Karpas-422 (cell line): Measurements from ENCODE around the gene ACOX2. TPM values are rescaled to one million over a fixed set of nuclear protein-coding genes. Genes with fewer than 3 reads are reported as not detected.

Experiments
- DNase-seq: peaks from one replicate; pipeline ENCODE4 v3.0.0-alpha.2; 2015
- H2AFZ ChIP-seq: fragments of 200-600 bp; sonication (generic); 2 replicates; pipeline ENCODE4 v1.6.1; 2014; ENCODE audit warnings: antibody characterized with exemption, low read length, mixed read lengths
- H3K27ac ChIP-seq: fragments of 200-600 bp; sonication (generic); 2 replicates; pipeline ENCODE4 v1.5.1; 2014; ENCODE audit warnings: mild to moderate bottlenecking, low read length, moderate library complexity
- H3K27me3 ChIP-seq: fragments of 200-600 bp; sonication (generic); 2 replicates; pipeline ENCODE4 v1.6.1; 2014; ENCODE audit warnings: low read length, mixed read lengths
- H3K36me3 ChIP-seq: fragments of 200-600 bp; sonication (generic); 2 replicates; pipeline ENCODE4 v1.6.1; 2014; ENCODE audit warnings: low read length, mixed read lengths; ENCODE audit not compliant: insufficient read depth
- H3K4me1 ChIP-seq: fragments of 200-600 bp; sonication (generic); 2 replicates; pipeline ENCODE4 v1.6.1; 2014; ENCODE audit warnings: mild to moderate bottlenecking, low read length, mixed read lengths
- H3K4me2 ChIP-seq: fragments of 200-600 bp; sonication (generic); 2 replicates; pipeline ENCODE4 v1.6.1; 2014; ENCODE audit warnings: low read length, low read depth, mild to moderate bottlenecking; ENCODE audit not compliant: poor library complexity, severe bottlenecking
- H3K4me3 ChIP-seq: fragments of 200-600 bp; sonication (generic); 2 replicates; pipeline ENCODE4 v1.5.1; 2014; ENCODE audit warnings: mild to moderate bottlenecking, antibody characterized with exemption, low read length, mixed read lengths
- H3K79me2 ChIP-seq: fragments of 200-600 bp; sonication (generic); 2 replicates; pipeline ENCODE4 v1.6.1; 2014; ENCODE audit warnings: mild to moderate bottlenecking, low read length, mixed read lengths
- H3K9ac ChIP-seq: fragments of 200-600 bp; sonication (generic); 2 replicates; pipeline ENCODE4 v1.6.0; 2014; ENCODE audit warnings: low read length
- H3K9me2 ChIP-seq: fragments of 200-600 bp; sonication (generic), shearing (Covaris generic); replicated peaks from 2 replicates; pipeline ENCODE4 v1.6.0; 2014; ENCODE audit warnings: mild to moderate bottlenecking, low read length, moderate library complexity; ENCODE audit not compliant: insufficient read depth
- H3K9me3 ChIP-seq: fragments of 300-700, 200-600 bp; sonication (generic); 2 replicates; pipeline ENCODE4 v1.6.1; 2014; ENCODE audit warnings: low read length, mixed read lengths
- H4K20me1 ChIP-seq: fragments of 200-600 bp; sonication (generic); 2 replicates; pipeline ENCODE4 v1.6.1; 2014; ENCODE audit warnings: mild to moderate bottlenecking, antibody characterized with exemption, low read length, low read depth; ENCODE audit not compliant: insufficient read depth
- total RNA-seq: library from RNA; depleted of rRNA; stranded (reverse); fragments of >200 nt; shearing (Covaris generic); gene quantifications from 2 replicates; pipeline ENCODE4 v1.2.3, GENCODE V29; 2014; ENCODE audit warnings: low replicate concordance

ACOX2 gene
- total RNA-seq, 1 experiment from 2014 or later = not detected

- Histone ChIP-seq H3K9me3 (no peaks in the 10 kb centered on the region), H3K4me2 (no peak overlapping the region), H2AFZ (no peak overlapping the region), H4K20me1 (no peaks in the 10 kb centered on the region), H3K4me1 (no peaks in the 10 kb centered on the region), H3K27ac (no peak overlapping the region), H3K9me2 (no peaks in the 10 kb centered on the region), H3K27me3 (no peaks in the 10 kb centered on the region), H3K9ac (no peak overlapping the region), H3K4me3 (no peak overlapping the region), H3K36me3 (no peaks in the 10 kb centered on the region), H3K79me2 (no peaks in the 10 kb centered on the region)
- no peak for DNase-seq
Observed at GRCh38 chr3:58519668-58520402, 17.2 kb downstream of the ACOX2 start.

- H3K27ac ChIP-seq = no peak overlapping the region
Observed at GRCh38 chr3:58518291-58518789, 18.6 kb downstream of the ACOX2 start.

GRCh38 chr3:58514405-58514804 lies 22.6 kb downstream of the ACOX2 start:
- no peak for DNase-seq
- Histone ChIP-seq H3K27me3 (no peaks in the 10 kb centered on the region), H3K9me2 (no peaks in the 10 kb centered on the region), H4K20me1 (no peaks in the 10 kb centered on the region), H3K9ac (no peak overlapping the region), H3K4me1 (no peaks in the 10 kb centered on the region), H3K36me3 (no peaks in the 10 kb centered on the region), H3K9me3 (no peaks in the 10 kb centered on the region), H3K4me3 (no peak overlapping the region), H2AFZ (no peak overlapping the region), H3K4me2 (no peak overlapping the region), H3K27ac (no peak overlapping the region), H3K79me2 (no peaks in the 10 kb centered on the region)

More at GRCh38 chr3:58518291-58518789, 18.6 kb downstream of the ACOX2 start:
- DNase-seq = no peak
- H3K9ac ChIP-seq = no peak overlapping the region
- H3K4me3 ChIP-seq = no peak overlapping the region
- no peak overlapping the region for H2AFZ ChIP-seq
- no peaks in the 10 kb centered on the region for H3K36me3 ChIP-seq
- no peaks in the 10 kb centered on the region for H3K79me2 ChIP-seq
- no peaks in the 10 kb centered on the region for H3K9me3 ChIP-seq
- no peaks in the 10 kb centered on the region for H3K27me3 ChIP-seq
- H3K4me2 ChIP-seq = no peak overlapping the region
- no peaks in the 10 kb centered on the region for H3K4me1 ChIP-seq
- no peaks in the 10 kb centered on the region for H4K20me1 ChIP-seq
- no peaks in the 10 kb centered on the region for H3K9me2 ChIP-seq

DNA sequence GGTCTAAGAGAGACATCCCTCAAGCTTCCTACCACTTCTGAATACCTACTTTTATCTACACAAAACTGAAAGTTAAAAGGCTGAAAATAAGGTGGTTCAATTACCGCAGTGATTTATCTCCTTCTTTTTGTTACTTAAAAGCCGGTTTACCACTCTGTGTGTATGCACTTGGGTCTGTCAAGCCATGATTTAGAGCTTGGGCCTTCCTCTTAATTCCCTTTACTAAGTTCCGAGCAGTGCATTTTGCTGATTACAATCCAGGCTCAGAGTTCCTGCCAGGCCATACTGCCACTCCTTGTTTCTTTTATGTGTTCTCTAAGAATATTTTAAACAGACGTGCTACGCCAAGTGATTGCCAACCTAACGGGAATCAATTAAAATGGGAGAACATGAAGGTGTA lies 28.6 kb downstream of the ACOX2 start:
- Histone ChIP-seq H3K9me2 (no peaks in the 10 kb centered on the region), H3K27me3 (no peaks in the 10 kb centered on the region), H2AFZ (no peak overlapping the region), H3K4me3 (no peak overlapping the region), H3K36me3 (no peaks in the 10 kb centered on the region), H3K4me1 (no peaks in the 10 kb centered on the region), H3K79me2 (no peaks in the 10 kb centered on the region), H3K9ac (no peak overlapping the region), H3K27ac (no peak overlapping the region), H3K4me2 (no peak overlapping the region), H4K20me1 (0 out of 2 replicates have a peak, but pooled peaks cover 2% of the 10 kb centered on the region), H3K9me3 (no peaks in the 10 kb centered on the region)
- DNase-seq = no peak

DNA sequence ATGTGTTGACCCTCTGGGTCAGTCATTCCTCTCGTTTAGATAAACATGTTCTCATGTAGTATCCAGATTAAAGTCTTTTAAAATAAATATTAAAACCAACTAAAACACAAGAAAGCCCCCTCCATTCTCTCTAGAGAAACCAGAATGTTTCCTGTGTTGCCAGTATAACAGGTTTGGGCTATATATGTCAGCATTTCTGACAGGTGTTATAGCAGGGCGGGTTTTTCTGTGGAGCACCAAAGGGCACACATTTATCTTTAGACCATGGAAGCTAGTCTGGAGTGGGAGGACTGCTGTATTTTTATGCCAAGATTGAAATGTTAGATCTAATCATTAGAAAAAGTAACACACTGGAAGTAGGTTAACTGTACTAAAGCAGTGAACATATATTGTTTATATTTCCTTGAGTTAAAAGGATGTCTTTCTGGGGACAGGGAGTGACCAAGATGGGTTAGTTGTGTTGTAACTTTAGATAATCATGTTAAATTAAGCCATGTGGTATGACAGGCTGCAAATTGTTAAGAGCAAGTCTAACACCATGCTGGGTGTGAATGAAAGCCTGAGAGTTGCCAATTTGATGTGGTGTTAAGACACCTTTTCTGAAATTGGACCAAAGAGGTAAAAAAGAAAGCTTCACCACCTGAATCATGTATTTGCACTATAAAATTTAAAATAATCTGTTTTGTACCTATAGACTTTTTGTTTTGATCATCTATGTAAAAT lies 29.5 kb downstream of the ACOX2 start:
- Histone ChIP-seq H2AFZ (no peak overlapping the region), H3K4me1 (peaks cover 5% of the 10 kb centered on the region), H3K4me2 (no peak overlapping the region), H3K9ac (no peak overlapping the region), H3K9me3 (no peaks in the 10 kb centered on the region), H3K79me2 (peaks cover 4% of the 10 kb centered on the region; the same call in 1 of the 2 replicates), H4K20me1 (0 out of 2 replicates have a peak, but pooled peaks cover 2% of the 10 kb centered on the region), H3K27ac (no peak overlapping the region), H3K36me3 (peaks cover 4% of the 10 kb centered on the region; the same call in 1 of the 2 replicates), H3K9me2 (no peaks in the 10 kb centered on the region), H3K27me3 (no peaks in the 10 kb centered on the region), H3K4me3 (no peak overlapping the region)
- no peak for DNase-seq

DNA sequence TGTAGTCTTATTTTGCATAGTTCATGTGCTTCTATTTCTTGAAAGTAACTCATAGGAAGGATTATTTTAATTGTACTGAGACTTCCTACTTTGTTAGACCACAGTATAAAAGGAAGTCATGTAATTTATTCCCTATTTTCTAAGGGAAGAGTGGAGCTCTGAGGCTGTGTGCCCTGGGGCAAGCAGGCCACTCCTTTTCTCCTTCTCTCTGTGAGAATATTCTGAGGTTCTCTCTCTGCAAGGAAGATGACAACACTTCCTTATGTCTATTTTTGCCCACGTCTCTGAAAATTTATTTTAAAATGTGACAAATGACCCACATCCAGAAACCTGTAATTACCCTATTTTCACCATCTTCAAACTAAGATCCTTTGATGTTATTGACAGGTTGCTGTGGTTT lies 34.1 kb downstream of the ACOX2 start:
- no peak overlapping the region for H3K9ac ChIP-seq
- H3K27me3 ChIP-seq = no peaks in the 10 kb centered on the region
- no peak overlapping the region for H2AFZ ChIP-seq
- H3K4me3 ChIP-seq = no peak overlapping the region
- H4K20me1 ChIP-seq = 0 out of 2 replicates have a peak, but pooled peaks cover 4% of the 10 kb centered on the region
- no peak overlapping the region for H3K4me2 ChIP-seq
- H3K9me3 ChIP-seq = no peaks in the 10 kb centered on the region
- H3K9me2 ChIP-seq = no peaks in the 10 kb centered on the region
- H3K4me1 ChIP-seq = peaks cover 16% of the 10 kb centered on the region
- H3K27ac ChIP-seq = no peak overlapping the region
- DNase-seq = no peak
- H3K79me2 ChIP-seq = peaks cover 42% of the 10 kb centered on the region
- H3K36me3 ChIP-seq = peaks cover 23% of the 10 kb centered on the region; the same call in 1 of the 2 replicates

DNA sequence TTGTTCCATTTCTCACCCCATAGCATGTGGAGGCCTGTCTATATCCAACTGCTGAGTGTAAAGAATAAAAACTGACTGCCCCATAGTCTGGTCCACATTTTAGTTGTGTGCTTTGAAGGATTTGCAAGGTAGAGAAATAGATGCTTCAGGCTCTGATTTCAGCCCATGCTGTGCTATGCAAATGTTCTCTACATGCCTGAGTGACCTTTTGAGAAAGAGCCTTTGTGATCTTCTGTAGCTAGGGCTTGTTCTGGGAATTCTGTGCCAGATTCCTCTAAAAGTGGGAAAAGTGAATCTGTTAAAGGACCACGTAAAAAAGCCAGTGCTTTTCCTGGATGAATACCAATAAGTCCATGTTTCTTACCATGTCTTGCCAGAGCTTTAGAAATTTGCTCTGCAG lies 39.9 kb downstream of the ACOX2 start:
- no peaks in the 10 kb centered on the region for H3K27me3 ChIP-seq
- no peak overlapping the region for H2AFZ ChIP-seq
- peak overlapping the region; percentile 75 for H3K4me3 ChIP-seq
- H3K9me2 ChIP-seq = no peaks in the 10 kb centered on the region
- H3K9me3 ChIP-seq = no peaks in the 10 kb centered on the region
- DNase-seq = peak; percentile 80
- H3K27ac ChIP-seq = peak overlapping the region; percentile 88
- H3K4me2 ChIP-seq = peak overlapping the region; percentile 80
- peaks cover 59% of the 10 kb centered on the region for H3K4me1 ChIP-seq
- H4K20me1 ChIP-seq = 0 out of 2 replicates have a peak, but pooled peaks cover 4% of the 10 kb centered on the region
- H3K9ac ChIP-seq = peak overlapping the region; percentile 81
- H3K36me3 ChIP-seq = peaks cover 16% of the 10 kb centered on the region; the same call in 1 of the 2 replicates
- H3K79me2 ChIP-seq = peaks cover 92% of the 10 kb centered on the region

GRCh38 chr3:58496206-58496857 lies 40.7 kb downstream of the ACOX2 start:
- peak overlapping the region; percentile 81 for H3K9ac ChIP-seq
- no peaks in the 10 kb centered on the region for H3K9me3 ChIP-seq
- H4K20me1 ChIP-seq = no peaks in the 10 kb centered on the region
- H2AFZ ChIP-seq = no peak overlapping the region
- peak overlapping the region; percentile 80 for H3K4me2 ChIP-seq
- peak overlapping the region; percentile 88 for H3K27ac ChIP-seq
- H3K27me3 ChIP-seq = no peaks in the 10 kb centered on the region
- H3K4me1 ChIP-seq = peaks cover 61% of the 10 kb centered on the region
- DNase-seq = no peak
- peak overlapping the region; percentile 75 for H3K4me3 ChIP-seq
- no peaks in the 10 kb centered on the region for H3K9me2 ChIP-seq
- H3K79me2 ChIP-seq = peaks cover 85% of the 10 kb centered on the region
- peaks cover 10% of the 10 kb centered on the region; the same call in 1 of the 2 replicates for H3K36me3 ChIP-seq
